H1 (cell line): ENCODE results near the gene CDKN2B-AS1. TPM values are rescaled to one million over a fixed set of nuclear protein-coding genes. Genes with fewer than 3 reads are reported as not detected.

Source experiments
- CTCF ChIA-PET: fragments of 300-600 bp; sonication (Branson Sonifier 250); formaldehyde crosslinking; loops from one replicate; lab custom pipeline; 2021; ENCODE audit not compliant: partially characterized antibody; lab: Charles Lee
- POLR2A ChIA-PET: fragments of 300-600 bp; sonication (Branson Sonifier 250); formaldehyde crosslinking; loops from one replicate; lab custom pipeline; 2021; ENCODE audit warnings: inconsistent platforms; ENCODE audit not compliant: partially characterized antibody; lab: Charles Lee
- DNase-seq, 2 experiments: peaks; one replicate each; pipeline versions ENCODE4 v3.0.0 to v3.0.0-alpha.2; 2010 to 2022; ENCODE audit warnings: low spot score in 2 of 2, low read depth in 1 of 2, mixed read lengths in 1 of 2
- FAIRE-seq: peaks from 2 replicates; lab custom pipeline; 2011; peaks lifted over from hg19 to GRCh38; lab: Jason Lieb, UNC
- H2AFZ ChIP-seq: 2 replicates; pipeline ENCODE4 v1.8.1; 2012; ENCODE audit warnings: low read length, inconsistent platforms
- H2AK5ac ChIP-seq: 2 replicates; pipeline ENCODE4 v1.6.1; 2013; ENCODE audit warnings: low read depth, low read length
- H2BK120ac ChIP-seq: replicated peaks from 2 replicates; pipeline ENCODE3; 2013; ENCODE audit warnings: low read depth, low read length, inconsistent platforms
- H2BK12ac ChIP-seq: 2 replicates; pipeline ENCODE4 v1.6.1; 2013; ENCODE audit warnings: low read depth, low read length
- H2BK15ac ChIP-seq: 2 replicates; pipeline ENCODE4 v1.6.1; 2013; ENCODE audit warnings: low read length
- H2BK20ac ChIP-seq: 2 replicates; pipeline ENCODE4 v1.6.1; 2013; ENCODE audit warnings: low read length
- H2BK5ac ChIP-seq: 2 replicates; pipeline ENCODE4 v1.6.1; 2013; ENCODE audit warnings: low read depth, low read length
- H3K14ac ChIP-seq: 2 replicates; pipeline ENCODE4 v1.6.1; 2013; ENCODE audit warnings: inconsistent platforms; ENCODE audit not compliant: insufficient read length
- H3K18ac ChIP-seq: 2 replicates; pipeline ENCODE4 v1.6.1; 2013; ENCODE audit warnings: low read length; ENCODE audit errors: extremely low read depth
- H3K23ac ChIP-seq: 2 replicates; pipeline ENCODE4 v1.6.1; 2013; ENCODE audit warnings: inconsistent platforms; ENCODE audit not compliant: insufficient read length
- H3K23me2 ChIP-seq: 2 replicates; pipeline ENCODE4 v1.6.1; 2013; ENCODE audit warnings: low read depth, low read length
- H3K27ac ChIP-seq: 2 replicates; pipeline ENCODE4 v1.6.1; 2011; ENCODE audit warnings: low read depth, low read length, inconsistent platforms
- H3K27me3 ChIP-seq, 4 experiments: replicated peaks in 1 of 4; 1 replicate in 1 of 4; 2 replicates in 3 of 4; pipeline versions ENCODE4 v1.6.1 to v1.8.1; 2011 to 2013; ENCODE audit warnings: low read length in 3 of 4, mild to moderate bottlenecking in 3 of 4, inconsistent platforms in 2 of 4, mixed read lengths in 2 of 4, moderate library complexity in 1 of 4; ENCODE audit not compliant: control insufficient read depth in 3 of 4, insufficient read depth in 3 of 4; ENCODE audit errors: extremely low read depth in 1 of 4
- H3K36me3 ChIP-seq, 4 experiments: 2 replicates each; pipeline versions ENCODE4 v1.6.1 to v1.8.1; 2011 to 2013; ENCODE audit warnings: mild to moderate bottlenecking in 4 of 4, low read length in 3 of 4, moderate library complexity in 2 of 4, control low read depth in 1 of 4, inconsistent platforms in 1 of 4; ENCODE audit not compliant: insufficient read depth in 4 of 4, control insufficient read depth in 2 of 4
- H3K4ac ChIP-seq: replicated peaks from 2 replicates; pipeline ENCODE3; 2013; ENCODE audit warnings: low read length, low read depth, mixed read lengths, inconsistent platforms; ENCODE audit not compliant: insufficient read length
- H3K4me1 ChIP-seq, 4 experiments: replicated peaks in 1 of 4; 1 replicate in 1 of 4; 2 replicates in 3 of 4; pipeline versions ENCODE4 v1.6.1 to v1.8.1; 2011 to 2013; ENCODE audit warnings: low read length in 3 of 4, inconsistent platforms in 2 of 4, mixed read lengths in 1 of 4; ENCODE audit not compliant: insufficient read depth in 4 of 4, control insufficient read depth in 3 of 4
- H3K4me2 ChIP-seq, 2 experiments: 2 replicates each; pipeline versions ENCODE4 v1.6.1 to v1.8.1; 2011 to 2013; ENCODE audit warnings: low read depth in 2 of 2, low read length in 2 of 2, control low read depth in 1 of 2, inconsistent platforms in 1 of 2, mild to moderate bottlenecking in 1 of 2; ENCODE audit not compliant: insufficient read depth in 1 of 2
- H3K4me3 ChIP-seq, 4 experiments: fragments of 200-600, 300-600 bp in 1 of 4; sonication (generic), shearing (Covaris generic), sonication (Bioruptor Twin) in 1 of 4; 2 replicates each; pipeline versions ENCODE4 v1.5.1 to v1.8.1; 2011 to 2016; ENCODE audit warnings: low read length in 4 of 4, low read depth in 3 of 4, control low read depth in 2 of 4, inconsistent platforms in 2 of 4, mild to moderate bottlenecking in 2 of 4, mixed read lengths in 1 of 4, moderate library complexity in 1 of 4; ENCODE audit not compliant: insufficient read depth in 2 of 4; ENCODE audit errors: extremely low read depth in 1 of 4
- H3K56ac ChIP-seq: replicated peaks from 2 replicates; pipeline ENCODE3; 2013; ENCODE audit warnings: low read depth, mild to moderate bottlenecking, mixed read lengths, low read length, inconsistent platforms; ENCODE audit not compliant: insufficient read length
- H3K79me1 ChIP-seq: 2 replicates; pipeline ENCODE4 v1.6.1; 2013; ENCODE audit warnings: low read depth, low read length, control low read depth
- H3K79me2 ChIP-seq, 2 experiments: 2 replicates each; pipeline versions ENCODE4 v1.6.1 to v1.8.1; 2012 to 2013; ENCODE audit warnings: low read length in 2 of 2, mild to moderate bottlenecking in 2 of 2, inconsistent platforms in 1 of 2; ENCODE audit not compliant: insufficient read depth in 2 of 2, control insufficient read depth in 1 of 2
- H3K9ac ChIP-seq, 4 experiments: replicated peaks in 1 of 4; 1 replicate in 1 of 4; 2 replicates in 3 of 4; pipeline versions ENCODE4 v1.6.1 to v1.8.1; 2011 to 2013; ENCODE audit warnings: low read depth in 3 of 4, low read length in 3 of 4, control low read depth in 2 of 4, mild to moderate bottlenecking in 2 of 4, moderate library complexity in 2 of 4, inconsistent platforms in 1 of 4; ENCODE audit errors: extremely low read depth in 1 of 4
- H3K9me3 ChIP-seq, 2 experiments: 2 replicates each; pipeline versions ENCODE4 v1.6.1 to v1.8.1; 2012 to 2013; ENCODE audit warnings: mild to moderate bottlenecking in 2 of 2, moderate library complexity in 2 of 2, control low read depth in 1 of 2, inconsistent platforms in 1 of 2, low read depth in 1 of 2, low read length in 1 of 2, mixed read lengths in 1 of 2; ENCODE audit not compliant: insufficient read depth in 2 of 2
- H4K20me1 ChIP-seq, 2 experiments: replicated peaks in 1 of 2; 2 replicates each; pipeline versions ENCODE3 to v1.8.1; 2011 to 2013; ENCODE audit warnings: inconsistent platforms in 2 of 2, low read length in 2 of 2, mild to moderate bottlenecking in 1 of 2; ENCODE audit not compliant: insufficient read depth in 2 of 2, control insufficient read depth in 1 of 2
- H4K5ac ChIP-seq: 2 replicates; pipeline ENCODE4 v1.6.1; 2013; ENCODE audit warnings: low read length, low read depth, mixed read lengths, inconsistent platforms; ENCODE audit not compliant: insufficient read length
- H4K8ac ChIP-seq: 2 replicates; pipeline ENCODE4 v1.8.0; 2013; ENCODE audit warnings: mild to moderate bottlenecking, moderate library complexity, low read length, inconsistent platforms; ENCODE audit not compliant: insufficient read depth; ENCODE audit errors: extremely low read depth
- H4K91ac ChIP-seq: replicated peaks from 2 replicates; pipeline ENCODE3; 2013; ENCODE audit warnings: low read length, mixed read lengths, inconsistent platforms; ENCODE audit not compliant: insufficient read length
- BACH1 ChIP-seq: IDR thresholded peaks from 2 replicates; pipeline ENCODE4 v1.6.1; 2012; ENCODE audit warnings: low read length, improper control_type of control experiment
- CBX8 ChIP-seq: fragments of 300-800, 300-1000 bp; sonication (generic); IDR thresholded peaks from 2 replicates; pipeline ENCODE4 v1.7.1; 2016; ENCODE audit warnings: low read depth, low read length, borderline replicate concordance
- CREB1 ChIP-seq: IDR thresholded peaks from 2 replicates; pipeline ENCODE4 v1.6.1; 2012; ENCODE audit warnings: inconsistent platforms
- EGR1 ChIP-seq: IDR thresholded peaks from 2 replicates; pipeline ENCODE4 v1.6.1; 2011; ENCODE audit warnings: low read depth, low read length, borderline replicate concordance
- FOSL1 ChIP-seq: IDR thresholded peaks from 2 replicates; pipeline ENCODE4 v1.6.1; 2011; ENCODE audit warnings: mild to moderate bottlenecking, low read depth, low read length, moderate library complexity; ENCODE audit not compliant: insufficient read depth
- GTF2F1 ChIP-seq: IDR thresholded peaks from 2 replicates; pipeline ENCODE4 v1.6.1; 2012; ENCODE audit warnings: low read depth, low read length, improper control_type of control experiment, borderline replicate concordance
- HDAC6 ChIP-seq: IDR thresholded peaks from one replicate; pipeline ENCODE4 v1.7.1; 2012; ENCODE audit warnings: low read depth, mild to moderate bottlenecking, inconsistent platforms, low read length, moderate library complexity
- POU5F1 ChIP-seq: IDR thresholded peaks from 2 replicates; pipeline ENCODE4 v1.6.1; 2011; ENCODE audit warnings: low read depth, mild to moderate bottlenecking, low read length, moderate library complexity
- RFX5 ChIP-seq: IDR thresholded peaks from 2 replicates; pipeline ENCODE4 v1.6.1; 2011; ENCODE audit warnings: low read depth, low read length, improper control_type of control experiment, borderline replicate concordance
- RXRA ChIP-seq: IDR thresholded peaks from 2 replicates; pipeline ENCODE4 v1.6.1; 2011; ENCODE audit warnings: low read depth, mild to moderate bottlenecking, low read length, moderate library complexity; ENCODE audit not compliant: insufficient read depth
- SRF ChIP-seq: IDR thresholded peaks from 2 replicates; pipeline ENCODE4 v1.6.1; 2011; ENCODE audit warnings: mild to moderate bottlenecking, low read depth, low read length, moderate library complexity
- TAF1 ChIP-seq: IDR thresholded peaks from 2 replicates; pipeline ENCODE4 v1.6.1; 2011; ENCODE audit warnings: mild to moderate bottlenecking, low read depth, low read length
- TAF7 ChIP-seq: optimal IDR thresholded peaks from 2 replicates; pipeline ENCODE3; 2011; ENCODE audit warnings: low read depth, mild to moderate bottlenecking, inconsistent platforms, low read length, moderate library complexity, borderline replicate concordance
- TCF12 ChIP-seq: IDR thresholded peaks from 2 replicates; pipeline ENCODE4 v1.6.1; 2011; ENCODE audit warnings: low read depth, mild to moderate bottlenecking, low read length
- YY1 ChIP-seq: IDR thresholded peaks from 2 replicates; pipeline ENCODE4 v1.6.1; 2011; ENCODE audit warnings: low read depth, mild to moderate bottlenecking, low read length
- WGBS, 2 experiments: shearing (Covaris generic) in 1 of 2; methylation state at CpG; one replicate each; pipeline versions ENCODE4 v1.1.6 to v1.1.7; 2013 to 2015; ENCODE audit warnings: low lambda C conversion rate in 2 of 2, mixed read lengths in 2 of 2, inconsistent platforms in 1 of 2, low coverage in 1 of 2, missing lambda C conversion rate in 1 of 2; ENCODE audit not compliant: insufficient replicate concordance in 2 of 2, insufficient coverage in 1 of 2, insufficient read length in 1 of 2; ENCODE audit errors: extremely low coverage in 1 of 2, missing lambda C conversion rate in 1 of 2; 5-methylcytosine and 5-hydroxymethylcytosine counted together
- polyA plus RNA-seq, 7 experiments: library from polyadenylated mRNA; depleted of rRNA in 3 of 7; stranded (reverse) in 5 of 7; unstranded in 2 of 7; fragments of >200 nt in 5 of 7; fragments of 200-250 nt in 2 of 7; gene quantifications; 1 replicate in 5 of 7; 2 replicates in 1 of 7; 4 replicates in 1 of 7; pipeline versions ENCODE4 v1.2.1 to v1.2.3, GENCODE V29; 2011 to 2013; ENCODE audit warnings: missing spikeins in 2 of 7, mixed read lengths in 2 of 7
- total RNA-seq: library from RNA; stranded (reverse); fragmentation: NEBNext Ultra II Directional; extraction: Animal tissue kit (Norgen Biotek cat#: 25700); gene quantifications from 2 replicates; pipeline ENCODE4 v1.2.1, GENCODE V29; 2021

The CDKN2B-AS1 gene
- total and polyA plus RNA-seq, 2 of the 8 experiments (the other 6 are each of a cell fraction or from before 2014, with no cell fraction given): not detected

GRCh38 chr9:21982861-21983560 is 11.6 kb upstream of the CDKN2B-AS1 start:
- no peak overlapping the region for H4K91ac ChIP-seq
- H3K27ac ChIP-seq: no peak overlapping the region
- H3K23me2 ChIP-seq: no peaks in the 10 kb centered on the region
- no peak overlapping the region for H2BK12ac ChIP-seq
- H2BK120ac ChIP-seq: no peak overlapping the region
- H3K4me1 ChIP-seq: no peaks in the 10 kb centered on the region
- POLR2A ChIA-PET: interaction anchor here (0.6 kb wide), 1 partner anchor 12 kb away, joined by 3 read pairs; no protein-coding TSS in a partner anchor
- H3K4me2 ChIP-seq: no peak overlapping the region
- H2AK5ac ChIP-seq: no peak overlapping the region
- H2BK15ac ChIP-seq: no peak overlapping the region
- DNase-seq (no peak), FAIRE-seq (no peak)
- H3K27me3 ChIP-seq: peaks cover 12 to 51% (median 26%) of the 10 kb centered on the region in 4 experiments
- H2AFZ ChIP-seq: no peak overlapping the region
- H2BK5ac ChIP-seq: no peak overlapping the region
- H4K20me1 ChIP-seq: no peaks in the 10 kb centered on the region
- H3K56ac ChIP-seq: no peak overlapping the region
- H3K23ac ChIP-seq: no peak overlapping the region
- no peak overlapping the region for H3K14ac ChIP-seq
- CTCF ChIA-PET: interaction anchor here (1.0 to 2.4 kb wide), 6 partner anchors 8 to 137 kb away, joined by 3 to 14 read pairs (median 4); partner anchors contain the start of gene CDKN2B
- H4K5ac ChIP-seq: no peak overlapping the region
- no peaks in the 10 kb centered on the region for H3K79me1 ChIP-seq
- no peak overlapping the region for H3K4me3 ChIP-seq
- no peak overlapping the region for H3K18ac ChIP-seq
- 88% methylated on average over 1 of the region's 1 CpG; no CpG with 5 or more reads in 1 of the 2 experiments for WGBS, 2 experiments
- no peak overlapping the region for H3K9ac ChIP-seq
- H3K79me2 ChIP-seq: no peaks in the 10 kb centered on the region
- H3K4ac ChIP-seq: no peak overlapping the region
- no peaks in the 10 kb centered on the region for H3K36me3 ChIP-seq
- H4K8ac ChIP-seq: no peak overlapping the region
- no peak overlapping the region for H2BK20ac ChIP-seq
- no peaks in the 10 kb centered on the region for H3K9me3 ChIP-seq
- TF ChIP-seq BACH1 (no peak), SRF (no peak), EGR1 (no peak), CBX8 (no peak), TAF1 (no peak), CREB1 (no peak), GTF2F1 (no peak), FOSL1 (no peak), HDAC6 (no peak), TAF7 (no peak), RXRA (no peak), YY1 (no peak), TCF12 (no peak), POU5F1 (no peak), RFX5 (no peak)
